AG09319 (cell line): Measurements from ENCODE around the gene POLD1.
A peak's percentile ranks its signal among the peaks of the same experiment; 100 is the strongest.

Experiments used
- DNase-seq: peaks from one replicate; pipeline ENCODE4 v3.0.0-alpha.2; 2010; ENCODE audit warnings: low read depth; ENCODE audit errors: extremely low read depth
- TF ChIP-seq, protein P1 (sequence below): IDR thresholded peaks from 2 replicates; pipeline ENCODE4 v1.5.1; 2011; ENCODE audit warnings: low read depth, mild to moderate bottlenecking, inconsistent platforms, low read length, moderate library complexity

Gene POLD1

DNA sequence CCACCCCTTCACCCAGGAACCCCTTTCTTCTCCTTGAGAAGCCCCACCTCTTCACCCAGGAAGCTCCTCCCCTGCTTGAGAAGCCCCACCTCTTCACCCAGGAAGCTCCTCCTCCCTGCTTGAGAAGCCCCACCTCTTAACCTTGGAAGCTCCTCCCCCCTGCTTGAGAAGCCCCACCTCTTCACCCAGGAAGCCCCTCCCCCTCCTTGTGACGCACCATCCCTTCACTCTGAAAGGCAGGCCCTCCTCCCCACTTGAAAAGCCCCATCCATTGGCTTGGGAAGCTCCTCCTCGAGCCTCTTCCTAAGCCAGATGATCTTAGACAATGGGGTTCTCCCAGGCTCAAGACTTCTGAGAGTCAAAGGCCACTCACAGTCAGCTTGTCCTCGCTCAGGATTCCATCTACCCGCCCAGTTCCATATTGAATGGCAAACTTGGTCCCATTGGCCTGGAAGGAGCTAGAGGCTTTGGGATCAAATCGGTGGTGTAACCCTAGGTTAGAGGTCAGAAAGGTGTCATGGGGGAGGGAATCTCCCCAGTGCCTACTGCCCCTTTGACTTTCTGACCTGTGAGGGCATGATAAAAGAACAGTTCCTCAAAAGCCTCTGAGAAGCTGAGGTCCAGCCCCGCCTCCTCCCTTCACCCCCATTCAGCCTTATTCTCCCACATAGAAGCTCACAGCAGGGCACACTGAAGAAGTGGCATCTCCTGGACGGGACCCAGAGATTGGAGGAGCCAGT is 22.7 kb upstream of the POLD1 start:
- no peak for DNase-seq
- TF ChIP-seq, protein P1, sequence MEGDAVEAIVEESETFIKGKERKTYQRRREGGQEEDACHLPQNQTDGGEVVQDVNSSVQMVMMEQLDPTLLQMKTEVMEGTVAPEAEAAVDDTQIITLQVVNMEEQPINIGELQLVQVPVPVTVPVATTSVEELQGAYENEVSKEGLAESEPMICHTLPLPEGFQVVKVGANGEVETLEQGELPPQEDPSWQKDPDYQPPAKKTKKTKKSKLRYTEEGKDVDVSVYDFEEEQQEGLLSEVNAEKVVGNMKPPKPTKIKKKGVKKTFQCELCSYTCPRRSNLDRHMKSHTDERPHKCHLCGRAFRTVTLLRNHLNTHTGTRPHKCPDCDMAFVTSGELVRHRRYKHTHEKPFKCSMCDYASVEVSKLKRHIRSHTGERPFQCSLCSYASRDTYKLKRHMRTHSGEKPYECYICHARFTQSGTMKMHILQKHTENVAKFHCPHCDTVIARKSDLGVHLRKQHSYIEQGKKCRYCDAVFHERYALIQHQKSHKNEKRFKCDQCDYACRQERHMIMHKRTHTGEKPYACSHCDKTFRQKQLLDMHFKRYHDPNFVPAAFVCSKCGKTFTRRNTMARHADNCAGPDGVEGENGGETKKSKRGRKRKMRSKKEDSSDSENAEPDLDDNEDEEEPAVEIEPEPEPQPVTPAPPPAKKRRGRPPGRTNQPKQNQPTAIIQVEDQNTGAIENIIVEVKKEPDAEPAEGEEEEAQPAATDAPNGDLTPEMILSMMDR: no peak

DNA sequence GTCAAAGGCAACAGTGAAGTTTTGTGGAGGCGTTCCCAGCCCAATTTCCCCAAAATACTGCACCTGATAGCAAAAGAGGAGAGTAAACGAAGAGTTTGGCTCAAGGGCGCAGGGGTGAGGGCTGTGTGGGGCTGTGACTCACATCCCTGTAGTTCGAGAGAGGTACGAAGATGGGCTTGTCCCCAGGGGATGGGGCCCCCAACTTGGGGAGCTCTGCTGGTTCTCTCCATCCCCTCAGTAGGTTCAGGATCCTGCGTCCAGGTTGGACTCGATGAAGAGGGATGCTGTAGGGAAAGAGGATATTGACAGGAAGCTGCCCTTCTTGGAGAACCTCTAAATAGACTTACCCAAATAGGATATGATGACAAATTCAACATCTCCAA is 22.1 kb upstream of the POLD1 start:
- no peak for DNase-seq
- TF ChIP-seq, protein P1: no peak

DNA sequence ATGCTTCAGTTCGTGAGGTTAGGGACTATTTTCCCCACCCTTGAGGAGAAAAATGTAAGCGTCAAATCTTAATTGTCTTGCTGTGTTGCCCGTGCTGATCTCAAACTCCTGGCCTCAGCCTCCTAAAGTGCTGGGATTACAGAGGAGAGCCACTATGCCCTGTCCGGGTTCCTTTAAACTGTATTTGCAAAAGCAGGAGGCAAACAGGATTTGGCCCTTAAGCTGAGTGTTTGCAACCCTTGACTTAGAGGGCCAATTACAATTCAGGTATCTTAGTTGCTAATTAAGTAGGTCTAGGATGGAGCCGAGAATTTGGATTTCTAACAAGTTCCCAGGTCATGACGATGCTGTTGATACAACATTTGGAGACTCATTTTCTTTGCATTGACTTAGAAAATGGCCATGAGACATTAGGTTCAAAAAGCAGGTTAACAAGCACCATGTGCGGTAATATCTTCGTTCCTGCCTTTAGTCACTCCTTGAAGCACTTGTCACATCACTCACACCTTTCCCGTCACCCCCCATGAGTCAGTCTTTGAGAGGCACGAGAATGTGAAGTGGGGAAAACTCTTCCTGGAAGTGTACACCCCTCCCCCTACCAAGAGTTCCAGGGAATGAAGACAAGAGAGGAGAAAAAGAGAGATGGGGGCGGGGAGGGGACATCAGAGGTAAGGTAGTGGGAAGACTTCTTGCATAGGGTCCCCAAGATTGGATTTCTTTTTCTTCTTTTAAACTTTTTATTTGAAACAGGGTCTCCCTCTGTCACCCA is 21.3 kb upstream of the POLD1 start:
- no peak for DNase-seq
- TF ChIP-seq, protein P1: no peak

DNA sequence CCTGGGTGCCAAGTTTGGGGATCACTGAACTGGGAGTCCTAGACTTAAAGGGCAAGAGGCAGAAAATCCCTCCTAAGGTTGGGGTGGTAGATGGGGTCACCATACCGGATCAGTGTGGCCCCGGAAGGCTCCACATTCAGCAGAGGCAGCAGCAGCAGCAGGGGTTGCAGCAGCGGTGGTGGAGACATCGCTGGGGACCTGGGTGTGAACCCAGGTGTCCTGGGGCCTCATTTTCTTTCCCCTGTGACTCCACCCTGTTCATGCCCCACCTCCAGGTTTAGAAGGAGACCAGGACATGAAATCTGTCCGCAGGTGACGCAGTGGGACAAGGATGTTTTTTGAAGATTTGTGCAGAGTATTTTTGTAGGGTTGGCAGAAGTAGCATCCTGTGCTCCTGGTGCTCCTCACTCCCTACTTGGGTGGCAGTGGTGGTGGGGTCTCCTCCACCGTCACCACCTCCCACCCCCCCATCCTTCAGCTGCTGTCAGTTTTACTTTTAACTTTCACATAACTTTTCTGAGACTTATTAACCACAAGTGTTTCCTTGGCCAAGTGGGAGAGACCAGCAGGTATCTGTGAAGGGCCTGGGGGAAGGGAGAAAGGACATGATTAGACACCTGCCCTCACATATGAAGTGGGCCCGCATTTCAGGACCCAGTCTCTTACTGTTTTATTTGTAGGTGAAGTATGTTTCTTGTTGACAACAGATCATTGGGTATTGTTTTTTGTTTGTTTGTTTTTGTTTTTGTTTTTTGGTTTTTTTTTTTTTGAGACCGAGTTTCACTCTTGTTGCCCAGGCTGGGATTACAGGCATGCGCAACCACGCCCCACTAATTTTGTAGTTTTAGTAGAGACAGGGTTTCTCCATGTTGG is 18.5 kb upstream of the POLD1 start, which contains the start of gene NAPSA:
Gene NAPSA (minus strand): TSS at position 206 of the 873 bp plus-strand sequence. CDS start 18 bp downstream, at position 188.
- no peak for DNase-seq
- TF ChIP-seq, protein P1: no peak

DNA sequence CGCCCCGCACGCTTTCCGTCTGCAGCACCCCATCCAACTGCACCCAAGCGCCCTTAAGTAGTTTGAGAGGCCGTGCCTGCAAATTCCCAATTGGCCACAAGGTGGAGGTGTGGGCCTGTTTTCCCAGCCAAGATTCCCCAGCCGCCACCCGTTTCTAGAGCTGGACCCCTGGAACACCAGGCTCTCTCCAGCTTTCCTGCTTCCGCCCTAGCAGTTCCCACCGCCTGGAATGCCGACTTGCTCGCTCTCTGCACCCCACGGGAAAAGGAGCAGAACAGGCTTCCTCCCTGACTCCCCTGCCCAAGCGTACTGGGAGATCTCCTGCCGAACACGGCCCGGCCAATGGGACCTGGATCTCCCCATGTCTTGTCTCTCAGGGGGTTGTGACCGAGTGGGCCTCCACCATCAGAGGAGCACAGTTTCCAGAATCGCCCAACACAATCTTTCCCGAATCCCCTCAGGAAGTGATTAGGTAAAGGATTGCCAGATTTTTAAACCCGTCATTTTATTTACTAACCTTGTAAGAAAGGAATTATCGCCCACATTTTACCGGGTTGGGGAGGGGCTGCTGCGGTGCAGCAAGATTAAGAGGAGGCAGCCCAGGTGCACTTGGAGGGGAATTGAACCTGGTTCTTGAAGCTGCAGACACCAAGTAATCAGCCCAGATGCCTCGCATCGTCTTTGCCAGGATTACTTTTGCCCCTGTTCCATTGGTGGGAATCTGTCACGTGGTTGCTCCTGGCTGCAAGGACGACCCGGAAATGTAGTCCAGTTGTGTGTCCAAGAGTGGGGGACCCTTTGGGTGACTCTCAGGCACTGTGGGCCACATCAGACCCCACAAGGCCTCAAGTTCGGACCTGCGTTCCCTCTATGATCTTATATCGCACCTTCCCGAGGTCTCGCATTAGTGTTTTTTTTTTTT is 15.2 kb upstream of the POLD1 start:
- peak; percentile 62 for DNase-seq
- TF ChIP-seq, protein P1: peak; percentile 77

DNA sequence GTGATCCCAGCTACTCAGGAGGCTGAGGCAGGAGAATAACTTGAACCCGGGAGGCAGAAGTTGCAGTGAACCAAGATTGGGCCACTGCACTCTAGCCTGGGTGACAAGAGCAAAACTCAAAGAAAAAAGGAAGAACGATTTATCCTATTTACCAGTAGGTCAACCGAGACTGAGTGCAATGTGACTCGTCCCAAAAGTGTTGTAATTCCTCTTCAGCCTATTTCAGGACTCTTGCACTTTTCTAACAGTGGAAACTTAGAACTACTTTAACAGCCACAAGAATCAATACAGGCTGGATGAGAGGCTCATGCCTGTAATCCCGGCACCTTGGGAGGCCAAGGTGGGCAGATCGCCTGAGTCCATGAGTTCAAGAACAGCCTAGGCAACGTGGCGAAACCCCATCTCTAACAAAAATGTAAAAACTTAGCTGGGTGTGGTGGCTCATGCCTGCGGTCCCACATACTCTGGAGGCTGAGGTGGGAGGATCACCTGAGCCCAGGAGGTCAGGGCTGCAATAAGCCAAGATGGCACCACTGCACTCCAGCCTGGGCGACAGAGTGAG is 12.2 kb upstream of the POLD1 start:
- no peak for DNase-seq
- TF ChIP-seq, protein P1: no peak
